Esophagus muscularis mucosa (tissue), 3 donors: Measurements from ENCODE around the gene CCDC141.

Experiments used
- POLR2A ChIP-seq: fragments of 450-650 bp; IDR thresholded peaks from one replicate; pipeline ENCODE4 v1.6.1; 2017; ENCODE audit warnings: antibody characterized with exemption, moderate library complexity, mild to moderate bottlenecking, low read depth
- POLR2AphosphoS5 ChIP-seq, 2 donors: sonication (generic); formaldehyde crosslinking; IDR thresholded peaks; one replicate each; pipeline ENCODE4 v1.6.1; 2017; ENCODE audit warnings: antibody characterized with exemption in 2 of 2
- TF ChIP-seq, protein P1 (sequence below), 3 experiments: fragments of 200-600 bp in 2 of 3; fragments of 450-650 bp in 1 of 3; sonication (generic) in 2 of 3; IDR thresholded peaks; one replicate each; pipeline ENCODE4 v1.5.1; 2017 to 2019; ENCODE audit warnings: antibody characterized with exemption in 3 of 3, mild to moderate bottlenecking in 2 of 3, moderate library complexity in 1 of 3

DNA sequence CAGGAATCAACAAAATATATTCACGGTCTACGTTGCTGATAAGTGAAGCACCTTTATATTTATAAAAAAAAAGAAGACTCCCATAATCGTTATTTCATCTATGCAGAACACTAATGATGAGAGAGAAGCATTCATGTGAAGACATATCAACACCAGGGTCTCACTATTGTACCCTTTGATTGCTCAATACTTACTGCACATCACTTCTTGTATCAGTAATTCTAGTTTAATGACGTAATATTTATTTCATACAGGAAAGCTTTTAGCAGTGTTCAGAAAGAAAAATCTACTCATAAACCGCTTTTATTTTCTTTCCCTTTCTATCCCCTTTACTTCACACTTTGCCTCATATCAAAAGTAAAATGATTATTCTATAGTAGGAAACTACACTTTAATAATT is 30.7 kb downstream of the CCDC141 start:
- TF ChIP-seq, protein P1, sequence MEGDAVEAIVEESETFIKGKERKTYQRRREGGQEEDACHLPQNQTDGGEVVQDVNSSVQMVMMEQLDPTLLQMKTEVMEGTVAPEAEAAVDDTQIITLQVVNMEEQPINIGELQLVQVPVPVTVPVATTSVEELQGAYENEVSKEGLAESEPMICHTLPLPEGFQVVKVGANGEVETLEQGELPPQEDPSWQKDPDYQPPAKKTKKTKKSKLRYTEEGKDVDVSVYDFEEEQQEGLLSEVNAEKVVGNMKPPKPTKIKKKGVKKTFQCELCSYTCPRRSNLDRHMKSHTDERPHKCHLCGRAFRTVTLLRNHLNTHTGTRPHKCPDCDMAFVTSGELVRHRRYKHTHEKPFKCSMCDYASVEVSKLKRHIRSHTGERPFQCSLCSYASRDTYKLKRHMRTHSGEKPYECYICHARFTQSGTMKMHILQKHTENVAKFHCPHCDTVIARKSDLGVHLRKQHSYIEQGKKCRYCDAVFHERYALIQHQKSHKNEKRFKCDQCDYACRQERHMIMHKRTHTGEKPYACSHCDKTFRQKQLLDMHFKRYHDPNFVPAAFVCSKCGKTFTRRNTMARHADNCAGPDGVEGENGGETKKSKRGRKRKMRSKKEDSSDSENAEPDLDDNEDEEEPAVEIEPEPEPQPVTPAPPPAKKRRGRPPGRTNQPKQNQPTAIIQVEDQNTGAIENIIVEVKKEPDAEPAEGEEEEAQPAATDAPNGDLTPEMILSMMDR (IDR thresholded peaks at IDR 0.05) = no peak
- TF ChIP-seq POLR2AphosphoS5 (IDR thresholded peaks at IDR 0.05) (no peak), POLR2A (no peak)
